ENCODE measurements around the gene WNT6. TPM values are rescaled to one million over a fixed set of nuclear protein-coding genes. Genes with fewer than 3 reads are reported as not detected.

Gene WNT6
- total RNA-seq, 1 donor from 2014 or later: 0.72 TPM

- TF ChIP-seq, protein P1, sequence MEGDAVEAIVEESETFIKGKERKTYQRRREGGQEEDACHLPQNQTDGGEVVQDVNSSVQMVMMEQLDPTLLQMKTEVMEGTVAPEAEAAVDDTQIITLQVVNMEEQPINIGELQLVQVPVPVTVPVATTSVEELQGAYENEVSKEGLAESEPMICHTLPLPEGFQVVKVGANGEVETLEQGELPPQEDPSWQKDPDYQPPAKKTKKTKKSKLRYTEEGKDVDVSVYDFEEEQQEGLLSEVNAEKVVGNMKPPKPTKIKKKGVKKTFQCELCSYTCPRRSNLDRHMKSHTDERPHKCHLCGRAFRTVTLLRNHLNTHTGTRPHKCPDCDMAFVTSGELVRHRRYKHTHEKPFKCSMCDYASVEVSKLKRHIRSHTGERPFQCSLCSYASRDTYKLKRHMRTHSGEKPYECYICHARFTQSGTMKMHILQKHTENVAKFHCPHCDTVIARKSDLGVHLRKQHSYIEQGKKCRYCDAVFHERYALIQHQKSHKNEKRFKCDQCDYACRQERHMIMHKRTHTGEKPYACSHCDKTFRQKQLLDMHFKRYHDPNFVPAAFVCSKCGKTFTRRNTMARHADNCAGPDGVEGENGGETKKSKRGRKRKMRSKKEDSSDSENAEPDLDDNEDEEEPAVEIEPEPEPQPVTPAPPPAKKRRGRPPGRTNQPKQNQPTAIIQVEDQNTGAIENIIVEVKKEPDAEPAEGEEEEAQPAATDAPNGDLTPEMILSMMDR (IDR thresholded peaks at IDR 0.05; ENCODE audit: unreplicated experiment): no peak
- Mint-ChIP-seq H3K4me1 (ENCODE audit: low read depth) (no peaks in the 10 kb centered on the region), H3K27ac (no peak overlapping the region), H3K36me3 (ENCODE audit: insufficient read depth) (peaks cover 3% of the 10 kb centered on the region), H3K4me3 (ENCODE audit: low read depth) (no peak overlapping the region), H3K27me3 (peaks cover 14% of the 10 kb centered on the region), H3K9me3 (ENCODE audit: low read depth) (no peaks in the 10 kb centered on the region)
- no peak for DNase-seq (ENCODE audit: low spot score, unreplicated experiment)
Observed at GRCh38 chr2:218824004-218824403, 35.6 kb upstream of the WNT6 start.

GRCh38 chr2:218826791-218827190 lies 32.8 kb upstream of the WNT6 start:
- Mint-ChIP-seq H3K4me1 (ENCODE audit: low read depth) (no peaks in the 10 kb centered on the region), H3K27me3 (peaks cover 23% of the 10 kb centered on the region), H3K27ac (no peak overlapping the region), H3K4me3 (ENCODE audit: low read depth) (no peak overlapping the region), H3K9me3 (ENCODE audit: low read depth) (no peaks in the 10 kb centered on the region), H3K36me3 (ENCODE audit: insufficient read depth) (no peaks in the 10 kb centered on the region)
- TF ChIP-seq, protein P1 (IDR thresholded peaks at IDR 0.05; ENCODE audit: unreplicated experiment): no peak
- no peak for DNase-seq (ENCODE audit: low spot score, unreplicated experiment)

GRCh38 chr2:218827701-218828476 lies 31.7 kb upstream of the WNT6 start:
- Mint-ChIP-seq H3K27me3 (peaks cover 31% of the 10 kb centered on the region), H3K4me1 (ENCODE audit: low read depth) (no peaks in the 10 kb centered on the region), H3K4me3 (ENCODE audit: low read depth) (no peak overlapping the region), H3K27ac (no peak overlapping the region), H3K36me3 (ENCODE audit: insufficient read depth) (no peaks in the 10 kb centered on the region), H3K9me3 (ENCODE audit: low read depth) (no peaks in the 10 kb centered on the region)
- no peak for DNase-seq (ENCODE audit: low spot score, unreplicated experiment)
- TF ChIP-seq, protein P1 (IDR thresholded peaks at IDR 0.05; ENCODE audit: unreplicated experiment): no peak

- DNase-seq (ENCODE audit: low spot score, unreplicated experiment): no peak
- no peak overlapping the region for H3K4me3 Mint-ChIP-seq (ENCODE audit: low read depth)
- peaks cover 37% of the 10 kb centered on the region for H3K27me3 Mint-ChIP-seq
- no peaks in the 10 kb centered on the region for H3K9me3 Mint-ChIP-seq (ENCODE audit: low read depth)
- H3K4me1 Mint-ChIP-seq (ENCODE audit: low read depth): no peaks in the 10 kb centered on the region
- TF ChIP-seq, protein P1 (IDR thresholded peaks at IDR 0.05; ENCODE audit: unreplicated experiment): no peak
- H3K27ac Mint-ChIP-seq: no peak overlapping the region
- H3K36me3 Mint-ChIP-seq (ENCODE audit: insufficient read depth): no peaks in the 10 kb centered on the region
Observed at GRCh38 chr2:218828477-218828778, 31.2 kb upstream of the WNT6 start.

GRCh38 chr2:218829868-218830451 lies 29.6 kb upstream of the WNT6 start:
- no peak overlapping the region for H3K4me3 Mint-ChIP-seq (ENCODE audit: low read depth)
- no peak overlapping the region for H3K27ac Mint-ChIP-seq
- no peaks in the 10 kb centered on the region for H3K4me1 Mint-ChIP-seq (ENCODE audit: low read depth)
- DNase-seq (ENCODE audit: low spot score, unreplicated experiment): no peak
- peaks cover 43% of the 10 kb centered on the region for H3K27me3 Mint-ChIP-seq
- TF ChIP-seq, protein P1 (IDR thresholded peaks at IDR 0.05; ENCODE audit: unreplicated experiment): no peak
- no peaks in the 10 kb centered on the region for H3K9me3 Mint-ChIP-seq (ENCODE audit: low read depth)
- H3K36me3 Mint-ChIP-seq (ENCODE audit: insufficient read depth): no peaks in the 10 kb centered on the region
